HCT116 (cell line): ENCODE data around the gene TMEM185B. TPM values are rescaled to one million over a fixed set of nuclear protein-coding genes. Genes with fewer than 3 reads are reported as not detected.

Experiments used
- ATAC-seq: fragments of 200-7000 bp; cut with Tn5 transposase; 2 replicates; pipeline ENCODE4 v1.9.1; 2020; ENCODE audit warnings: mild to moderate bottlenecking, moderate library complexity
- BruUV-seq: library from RNA; stranded (reverse); fragments of 400-500 nt; replicated peaks from 2 replicates; lab custom pipeline; 2021; lab: Mats Ljungman, UMichigan
- CTCF ChIA-PET: fragments of 300-600 bp; sonication (Branson Sonifier 250); formaldehyde crosslinking; loops from one replicate; lab custom pipeline; 2021; ENCODE audit warnings: antibody characterized with exemption; lab: Charles Lee
- POLR2A ChIA-PET: fragments of 300-600, 350-600 bp; sonication (Branson Sonifier 250); formaldehyde crosslinking; loops from one replicate; lab custom pipeline; 2021; ENCODE audit warnings: antibody characterized with exemption; lab: Charles Lee
- RAD21 ChIA-PET, 2 experiments: fragments of 300-600 bp; sonication (Branson Sonifier 250); formaldehyde crosslinking; loops; one replicate each; lab custom pipeline; 2023; ENCODE audit warnings: low total read pairs in 2 of 2; ENCODE audit not compliant: uncharacterized antibody in 2 of 2, unreplicated experiment in 2 of 2, low non-redundant PET in 1 of 2; lab: Charles Lee
- DNase-seq: peaks from one replicate; pipeline ENCODE4 v3.0.0-alpha.2; 2010; ENCODE audit warnings: low read depth, low spot score
- H2AFZ ChIP-seq: fragments of 200-600 bp; shearing (Covaris generic), sonication (generic); 2 replicates; pipeline ENCODE4 v1.6.1; 2017; ENCODE audit warnings: low read depth, mixed run types, mixed read lengths, antibody characterized with exemption, low read length; ENCODE audit not compliant: poor library complexity, severe bottlenecking
- H3K27ac ChIP-seq: 2 replicates; pipeline ENCODE4 v1.5.1; 2012; ENCODE audit warnings: low read depth, low read length
- H3K27me3 ChIP-seq: fragments of 200-600 bp; sonication (generic); 2 replicates; pipeline ENCODE4 v1.6.1; 2016; ENCODE audit warnings: mixed run types, low read length, mixed read lengths; ENCODE audit not compliant: insufficient read depth
- H3K36me3 ChIP-seq, 2 experiments: fragments of 200-500 bp in 1 of 2; fragments of 200-600 bp in 1 of 2; sonication (Bioruptor generic) in 1 of 2; sonication (generic) in 1 of 2; 2 replicates each; pipeline versions ENCODE4 v1.5.1 to v1.6.1; 2014 to 2016; ENCODE audit warnings: low read length in 2 of 2, inconsistent platforms in 1 of 2, mixed read lengths in 1 of 2, mixed run types in 1 of 2; ENCODE audit not compliant: insufficient read depth in 2 of 2, control insufficient read depth in 1 of 2
- H3K4me1 ChIP-seq, 2 experiments: fragments of 200-600 bp in 1 of 2; sonication (generic) in 1 of 2; 2 replicates each; pipeline versions ENCODE4 v1.5.1 to v1.6.1; 2012 to 2017; ENCODE audit warnings: low read length in 2 of 2, inconsistent platforms in 1 of 2, mild to moderate bottlenecking in 1 of 2, mixed read lengths in 1 of 2, mixed run types in 1 of 2, moderate library complexity in 1 of 2; ENCODE audit not compliant: insufficient read depth in 2 of 2, control insufficient read depth in 1 of 2
- H3K4me2 ChIP-seq: fragments of 200-600 bp; sonication (generic); 2 replicates; pipeline ENCODE4 v1.6.1; 2017; ENCODE audit warnings: mixed run types, low read length, mixed read lengths
- H3K4me3 ChIP-seq, 2 experiments: fragments of 200-600 bp in 1 of 2; sonication (generic) in 1 of 2; replicated peaks in 1 of 2; 2 replicates each; pipeline ENCODE4 v1.5.1; 2011 to 2016; ENCODE audit warnings: low read length in 2 of 2, control low read depth in 1 of 2, low read depth in 1 of 2, mild to moderate bottlenecking in 1 of 2, mixed read lengths in 1 of 2, mixed run types in 1 of 2
- H3K79me2 ChIP-seq: fragments of 200-600 bp; sonication (generic); 2 replicates; pipeline ENCODE4 v1.6.1; 2017; ENCODE audit warnings: mild to moderate bottlenecking, mixed run types, low read length, moderate library complexity, mixed read lengths; ENCODE audit not compliant: insufficient read depth
- H3K9ac ChIP-seq: fragments of 200-600 bp; sonication (generic); 2 replicates; pipeline ENCODE4 v1.6.1; 2016; ENCODE audit warnings: low read length, mixed read lengths
- H3K9me2 ChIP-seq: fragments of 200-600 bp; sonication (generic), shearing (Covaris generic); 2 replicates; pipeline ENCODE4 v1.6.1; 2017; ENCODE audit warnings: mixed run types, mild to moderate bottlenecking, moderate library complexity; ENCODE audit not compliant: insufficient read depth
- H3K9me3 ChIP-seq, 2 experiments: fragments of 200-500 bp in 1 of 2; fragments of 200-600 bp in 1 of 2; sonication (Bioruptor generic) in 1 of 2; sonication (generic) in 1 of 2; 2 replicates each; pipeline ENCODE4 v1.6.1; 2014 to 2017; ENCODE audit warnings: low read length in 2 of 2, mixed read lengths in 2 of 2, inconsistent platforms in 1 of 2, low read depth in 1 of 2, mild to moderate bottlenecking in 1 of 2, mixed run types in 1 of 2, moderate library complexity in 1 of 2; ENCODE audit not compliant: control insufficient read depth in 1 of 2, insufficient read depth in 1 of 2
- H4K20me1 ChIP-seq: fragments of 200-600 bp; sonication (generic), shearing (Covaris generic); 2 replicates; pipeline ENCODE4 v1.6.1; 2017; ENCODE audit warnings: mixed run types, mild to moderate bottlenecking, moderate library complexity; ENCODE audit not compliant: insufficient read depth
- ATF3 ChIP-seq: IDR thresholded peaks from 2 replicates; pipeline ENCODE4 v1.6.1; 2012
- CBX3 ChIP-seq: IDR thresholded peaks from 2 replicates; pipeline ENCODE4 v1.6.1; 2012; ENCODE audit warnings: low read depth
- CEBPB ChIP-seq: IDR thresholded peaks from 2 replicates; pipeline ENCODE4 v1.6.1; 2012; ENCODE audit warnings: low read depth
- CTCF ChIP-seq, 3 experiments: fragments of 200-600 bp in 1 of 3; sonication (generic) in 1 of 3; IDR thresholded peaks in 2 of 3; conservative IDR thresholded peaks in 1 of 3; 2 replicates each; pipeline ENCODE4 v1.5.1; 2012 to 2017; ENCODE audit warnings: low read depth in 2 of 3, low read length in 2 of 3, antibody characterized with exemption in 1 of 3, borderline replicate concordance in 1 of 3, control low read depth in 1 of 3, mild to moderate bottlenecking in 1 of 3, mixed read lengths in 1 of 3, mixed run types in 1 of 3, moderate library complexity in 1 of 3; ENCODE audit not compliant: insufficient read depth in 1 of 3
- EZH2 ChIP-seq: fragments of 200-600 bp; sonication (generic); IDR thresholded peaks from 2 replicates; pipeline ENCODE4 v1.6.1; 2017; ENCODE audit warnings: antibody characterized with exemption, mixed run types
- EZH2phosphoT487 ChIP-seq: fragments of 200-600 bp; IDR thresholded peaks from 2 replicates; pipeline ENCODE4 v1.6.1; 2018; ENCODE audit warnings: antibody characterized with exemption, borderline replicate concordance
- RAD21 ChIP-seq: IDR thresholded peaks from 2 replicates; pipeline ENCODE4 v1.6.1; 2012; ENCODE audit warnings: low read depth, mild to moderate bottlenecking
- SIN3A ChIP-seq: IDR thresholded peaks from 2 replicates; pipeline ENCODE4 v1.6.1; 2012; ENCODE audit warnings: low read depth
- SP1 ChIP-seq: IDR thresholded peaks from 2 replicates; pipeline ENCODE4 v1.6.1; 2012; ENCODE audit warnings: low read depth
- SRF ChIP-seq: IDR thresholded peaks from 2 replicates; pipeline ENCODE4 v1.6.1; 2012; ENCODE audit warnings: low read depth
- ZFX ChIP-seq: fragments of 450-650 bp; IDR thresholded peaks from 2 replicates; pipeline ENCODE4 v1.6.1; 2017
- ZNF274 ChIP-seq: fragments of 200-500 bp; sonication (Bioruptor generic); IDR thresholded peaks from 2 replicates; pipeline ENCODE4 v1.6.1; 2014; ENCODE audit warnings: mild to moderate bottlenecking, low read depth, low read length, inconsistent platforms
- intact Hi-C: fragments of 100-400 bp; cut with micrococcal nuclease; formaldehyde crosslinking; loops from 2 replicates; pipeline ENCODE4 v1.10.0; 2022
- total RNA-seq: library from RNA; stranded (reverse); gene quantifications from one replicate; pipeline ENCODE4 v1.2.1, GENCODE V29; 2021; ENCODE audit not compliant: unreplicated experiment
- TF ChIP-seq, protein P1 (sequence below): IDR thresholded peaks from 2 replicates; pipeline ENCODE4 v1.6.1; 2012; ENCODE audit warnings: low read depth

The TMEM185B gene
- total RNA-seq, 1 experiment from 2014 or later = 27.1 TPM

GRCh38 chr2:120208381-120209353 lies 14.5 kb downstream of the TMEM185B start:
- RAD21 ChIA-PET = no interaction called here
- BruUV-seq = no TSS peak
- Histone ChIP-seq H3K4me2 (no peak overlapping the region), H3K9me3 (no peaks in the 10 kb centered on the region), H3K79me2 (peaks cover 20% of the 10 kb centered on the region), H3K9me2 (no peaks in the 10 kb centered on the region), H3K27me3 (no peaks in the 10 kb centered on the region), H4K20me1 (no peaks in the 10 kb centered on the region), H3K27ac (no peak overlapping the region), H3K9ac (no peak overlapping the region), H2AFZ (no peak overlapping the region), H3K36me3 (no peaks in the 10 kb centered on the region), H3K4me1 (peaks cover 0 to 11% of the 10 kb centered on the region in 2 experiments; a peak in 1 of 4 replicates), H3K4me3 (no peak overlapping the region)
- intact Hi-C loops = no loop called here
- POLR2A ChIA-PET = interaction anchor here (0.7 kb wide), 2 partner anchors 27 to 866 kb away, joined by 3 to 7 read pairs; no protein-coding TSS in a partner anchor
- no peak for DNase-seq
- no peak for ATAC-seq
- CTCF ChIA-PET = no interaction called here
- TF ChIP-seq ATF3 (no peak), SIN3A (no peak), EZH2 (no peak), ZNF274 (no peak), CEBPB (no peak), SRF (no peak)

DNA sequence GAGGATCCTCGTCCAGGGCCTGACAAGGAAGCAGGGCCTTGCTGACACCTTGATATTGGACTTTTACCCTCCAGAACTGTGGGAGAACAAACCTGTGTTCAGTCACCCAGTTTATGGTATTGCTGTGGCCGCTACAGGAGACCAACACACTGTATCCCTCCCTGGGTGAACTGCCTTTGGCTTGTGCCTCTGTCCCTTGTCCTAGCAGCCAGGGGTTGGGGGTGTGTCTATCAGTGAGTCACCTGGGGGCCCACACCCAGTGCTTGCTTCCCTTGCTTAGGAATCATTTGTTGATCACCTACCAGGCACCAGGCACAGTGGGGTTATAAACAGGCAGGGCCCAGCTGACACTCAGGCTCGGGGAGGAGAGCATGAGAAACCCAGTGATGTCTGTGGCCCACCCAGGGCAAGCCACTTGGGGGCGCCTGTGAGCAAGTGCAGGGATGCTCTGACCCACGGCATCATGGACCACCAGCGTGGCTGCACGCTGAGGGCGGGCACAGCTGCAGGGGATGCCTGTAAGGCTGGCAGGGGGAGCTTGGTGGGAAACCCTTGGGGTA lies 17.1 kb downstream of the TMEM185B start:
- Histone ChIP-seq H3K9me2 (no peaks in the 10 kb centered on the region), H3K9me3 (no peaks in the 10 kb centered on the region), H3K4me2 (peak overlapping the region; percentile 17; the same call in 1 of the 2 replicates), H2AFZ (no peak overlapping the region), H3K9ac (no peak overlapping the region), H4K20me1 (no peaks in the 10 kb centered on the region), H3K27me3 (no peaks in the 10 kb centered on the region), H3K4me3 (no peak overlapping the region), H3K79me2 (peaks cover 21% of the 10 kb centered on the region), H3K4me1 (peaks cover 0 to 11% of the 10 kb centered on the region in 2 experiments; a peak in 1 of 4 replicates), H3K27ac (no peak overlapping the region), H3K36me3 (no peaks in the 10 kb centered on the region)
- BruUV-seq = no TSS peak
- ATAC-seq (peak; percentile 75), DNase-seq (no peak)
- ChIA-PET POLR2A (no interaction called here), CTCF (interaction anchor here (1.0 kb wide), 1 partner anchor 10 kb away, joined by 3 read pairs; no protein-coding TSS in a partner anchor), RAD21 (no interaction called here)
- intact Hi-C loops = no loop called here
- TF ChIP-seq RAD21 = peak; percentile 48
- peak; percentile 11 to 72 (median 72); a peak in 5 of 6 replicates for TF ChIP-seq CTCF (IDR thresholded peaks at IDR 0.05 in 2 of 3, conservative IDR thresholded peaks at IDR 0.05 in 1 of 3; ENCODE audit: borderline replicate concordance in 1 of 3, insufficient read depth in 1 of 3, low read depth in 2 of 3, low read length in 2 of 3)
- no peak for TF ChIP-seq SP1
- TF ChIP-seq CBX3 = 0 out of 2 replicates have a peak, but pooled peaks have one; percentile 57
- TF ChIP-seq ZFX = no peak
- TF ChIP-seq EZH2phosphoT487 = no peak
- no peak for TF ChIP-seq ZNF274
- TF ChIP-seq, protein P1, sequence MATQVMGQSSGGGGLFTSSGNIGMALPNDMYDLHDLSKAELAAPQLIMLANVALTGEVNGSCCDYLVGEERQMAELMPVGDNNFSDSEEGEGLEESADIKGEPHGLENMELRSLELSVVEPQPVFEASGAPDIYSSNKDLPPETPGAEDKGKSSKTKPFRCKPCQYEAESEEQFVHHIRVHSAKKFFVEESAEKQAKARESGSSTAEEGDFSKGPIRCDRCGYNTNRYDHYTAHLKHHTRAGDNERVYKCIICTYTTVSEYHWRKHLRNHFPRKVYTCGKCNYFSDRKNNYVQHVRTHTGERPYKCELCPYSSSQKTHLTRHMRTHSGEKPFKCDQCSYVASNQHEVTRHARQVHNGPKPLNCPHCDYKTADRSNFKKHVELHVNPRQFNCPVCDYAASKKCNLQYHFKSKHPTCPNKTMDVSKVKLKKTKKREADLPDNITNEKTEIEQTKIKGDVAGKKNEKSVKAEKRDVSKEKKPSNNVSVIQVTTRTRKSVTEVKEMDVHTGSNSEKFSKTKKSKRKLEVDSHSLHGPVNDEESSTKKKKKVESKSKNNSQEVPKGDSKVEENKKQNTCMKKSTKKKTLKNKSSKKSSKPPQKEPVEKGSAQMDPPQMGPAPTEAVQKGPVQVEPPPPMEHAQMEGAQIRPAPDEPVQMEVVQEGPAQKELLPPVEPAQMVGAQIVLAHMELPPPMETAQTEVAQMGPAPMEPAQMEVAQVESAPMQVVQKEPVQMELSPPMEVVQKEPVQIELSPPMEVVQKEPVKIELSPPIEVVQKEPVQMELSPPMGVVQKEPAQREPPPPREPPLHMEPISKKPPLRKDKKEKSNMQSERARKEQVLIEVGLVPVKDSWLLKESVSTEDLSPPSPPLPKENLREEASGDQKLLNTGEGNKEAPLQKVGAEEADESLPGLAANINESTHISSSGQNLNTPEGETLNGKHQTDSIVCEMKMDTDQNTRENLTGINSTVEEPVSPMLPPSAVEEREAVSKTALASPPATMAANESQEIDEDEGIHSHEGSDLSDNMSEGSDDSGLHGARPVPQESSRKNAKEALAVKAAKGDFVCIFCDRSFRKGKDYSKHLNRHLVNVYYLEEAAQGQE = no peak
